Panc1 (cell line): Measurements from ENCODE around the gene TP53I11. TPM values are rescaled to one million over a fixed set of nuclear protein-coding genes. Genes with fewer than 3 reads are reported as not detected.

Experiments
- ATAC-seq: fragments of 200-7000 bp; cut with Tn5 transposase; 2 replicates; pipeline ENCODE4 v1.9.1; 2020; ENCODE audit warnings: mild to moderate bottlenecking, moderate library complexity
- BruUV-seq: library from RNA; stranded (reverse); fragments of 400-500 nt; replicated peaks from 2 replicates; lab custom pipeline; 2021; lab: Mats Ljungman, UMichigan
- CTCF ChIA-PET: fragments of 300-600 bp; sonication (Branson Sonifier 250); formaldehyde crosslinking; loops from one replicate; lab custom pipeline; 2022; ENCODE audit warnings: antibody characterized with exemption; lab: Charles Lee
- POLR2A ChIA-PET: fragments of 300-600 bp; sonication (Branson Sonifier 250); formaldehyde crosslinking; loops from one replicate; lab custom pipeline; 2022; ENCODE audit warnings: antibody characterized with exemption; lab: Charles Lee
- DNase-seq: peaks from one replicate; pipeline ENCODE4 v3.0.0-alpha.2; 2010; ENCODE audit warnings: low read depth, low spot score
- H3K27ac ChIP-seq: 2 replicates; pipeline ENCODE4 v1.5.1; 2011; ENCODE audit warnings: mild to moderate bottlenecking, low read length, inconsistent platforms
- H3K27me3 ChIP-seq: fragments of 200-500 bp; sonication (Bioruptor generic); 2 replicates; pipeline ENCODE4 v1.6.0; 2014; ENCODE audit warnings: low read length, inconsistent platforms; ENCODE audit not compliant: control insufficient read depth, insufficient read depth
- H3K36me3 ChIP-seq: fragments of 200-500 bp; sonication (Bioruptor generic); 2 replicates; pipeline ENCODE4 v1.5.1; 2014; ENCODE audit warnings: inconsistent platforms, mild to moderate bottlenecking, low read length, moderate library complexity; ENCODE audit not compliant: control insufficient read depth, insufficient read depth
- H3K4me1 ChIP-seq: 2 replicates; pipeline ENCODE4 v1.5.1; 2011; ENCODE audit warnings: inconsistent platforms, mild to moderate bottlenecking, low read length, moderate library complexity; ENCODE audit not compliant: control insufficient read depth, insufficient read depth
- H3K4me3 ChIP-seq, 2 experiments: 2 replicates each; pipeline ENCODE4 v1.5.1; 2011 to 2012; ENCODE audit warnings: low read depth in 2 of 2, low read length in 2 of 2, mild to moderate bottlenecking in 2 of 2, inconsistent platforms in 1 of 2, moderate library complexity in 1 of 2
- H3K9me3 ChIP-seq: fragments of 200-500 bp; sonication (Bioruptor generic); 2 replicates; pipeline ENCODE4 v1.5.1; 2014; ENCODE audit warnings: low read depth, mild to moderate bottlenecking, inconsistent platforms, low read length, moderate library complexity; ENCODE audit not compliant: control insufficient read depth, insufficient read depth
- CTCF ChIP-seq: fragments of 450-650 bp; IDR thresholded peaks from 2 replicates; pipeline ENCODE4 v1.5.1; 2017; ENCODE audit warnings: mild to moderate bottlenecking
- POLR2AphosphoS5 ChIP-seq: IDR thresholded peaks from 2 replicates; pipeline ENCODE4 v1.6.1; 2012; ENCODE audit warnings: mild to moderate bottlenecking, low read depth, low read length, moderate library complexity
- REST ChIP-seq, 2 experiments: IDR thresholded peaks; 2 replicates each; pipeline ENCODE4 v1.6.1; 2011 to 2012; ENCODE audit warnings: low read depth in 2 of 2, control low read depth in 1 of 2, low read length in 1 of 2, mild to moderate bottlenecking in 1 of 2, moderate library complexity in 1 of 2; ENCODE audit not compliant: insufficient read depth in 1 of 2
- SIN3A ChIP-seq: IDR thresholded peaks from 2 replicates; pipeline ENCODE4 v1.6.1; 2012; ENCODE audit warnings: low read depth, mild to moderate bottlenecking, low read length, moderate library complexity, borderline replicate concordance; ENCODE audit not compliant: insufficient read depth
- TCF7L2 ChIP-seq: IDR thresholded peaks from 2 replicates; pipeline ENCODE4 v1.6.1; 2011; ENCODE audit warnings: mild to moderate bottlenecking, low read depth, low read length, inconsistent platforms
- in situ Hi-C: cut with HindIII; loops from 2 replicates; pipeline ENCODE4 v1.10.0; 2016; ENCODE audit warnings: low sequenced_read_pairs, low pct_unique_long_range_greater_than_20kb
- intact Hi-C: fragments of 100-400 bp; cut with micrococcal nuclease; formaldehyde crosslinking; loops from one replicate; pipeline ENCODE4 v1.10.0; 2022; ENCODE audit not compliant: unreplicated experiment
- total RNA-seq: library from RNA; stranded (reverse); gene quantifications from one replicate; pipeline ENCODE4 v1.2.1, GENCODE V29; 2021; ENCODE audit not compliant: unreplicated experiment

The TP53I11 gene
- total RNA-seq, 1 experiment from 2014 or later: 132 TPM

- intact Hi-C loops: loop anchor here (10.0 kb wide), 1 partner anchor 400 kb away; no protein-coding TSS in a partner anchor
- H3K27me3 ChIP-seq: no peaks in the 10 kb centered on the region
- ChIA-PET POLR2A (no interaction called here), CTCF (interaction anchor here (0.8 to 2.4 kb wide), 2 partner anchors 7 to 170 kb away, joined by 3 to 25 read pairs; no protein-coding TSS in a partner anchor)
- no peak for ATAC-seq
- in situ Hi-C loops: no loop called here
- no peak overlapping the region for H3K27ac ChIP-seq
- H3K36me3 ChIP-seq: no peaks in the 10 kb centered on the region
- DNase-seq: no peak
- BruUV-seq: no TSS peak
- H3K4me1 ChIP-seq: peaks cover 31% of the 10 kb centered on the region
- TF ChIP-seq POLR2AphosphoS5: no peak
- no peak for TF ChIP-seq TCF7L2
- no peak for TF ChIP-seq SIN3A
- no peak for TF ChIP-seq CTCF
- TF ChIP-seq REST (IDR thresholded peaks at IDR 0.05; ENCODE audit: insufficient read depth in 1 of 2, low read depth in 2 of 2, low read length in 1 of 2): no peak
- H3K4me3 ChIP-seq: no peak overlapping the region
- no peaks in the 10 kb centered on the region for H3K9me3 ChIP-seq
Observed at GRCh38 chr11:44934735-44935250, 15.9 kb downstream of the TP53I11 start.

GRCh38 chr11:44934110-44934509 lies 16.6 kb downstream of the TP53I11 start:
- TF ChIP-seq TCF7L2: no peak
- no peak for TF ChIP-seq REST (IDR thresholded peaks at IDR 0.05; ENCODE audit: insufficient read depth in 1 of 2, low read depth in 2 of 2, low read length in 1 of 2)
- TF ChIP-seq SIN3A: no peak
- no peak for TF ChIP-seq CTCF
- TF ChIP-seq POLR2AphosphoS5: no peak
- no peaks in the 10 kb centered on the region for H3K27me3 ChIP-seq
- DNase-seq (no peak), ATAC-seq (no peak)
- H3K4me3 ChIP-seq: no peak overlapping the region
- H3K4me1 ChIP-seq: peaks cover 31% of the 10 kb centered on the region
- intact Hi-C loops (loop anchor here (10.0 kb wide), 1 partner anchor 401 kb away; no protein-coding TSS in a partner anchor), in situ Hi-C loops (no loop called here)
- H3K9me3 ChIP-seq: no peaks in the 10 kb centered on the region
- BruUV-seq: no TSS peak
- no peaks in the 10 kb centered on the region for H3K36me3 ChIP-seq
- ChIA-PET CTCF (interaction anchor here (0.8 kb wide), 1 partner anchor 171 kb away, joined by 3 read pairs; no protein-coding TSS in a partner anchor), POLR2A (no interaction called here)
- H3K27ac ChIP-seq: no peak overlapping the region
